T follicular helper cell (primary cell): Measurements from ENCODE around the gene IL5.
A peak's percentile ranks its signal among the peaks of the same experiment; 100 is the strongest.
"Not testable (repeated sequence)": the region's sequence is repeated elsewhere in the genome, so short reads cannot be mapped to it uniquely, and the experiment has no call there.

Source experiments
- DNase-seq: peaks from one replicate; pipeline ENCODE4 v3.0.0-alpha.2; 2020; ENCODE audit warnings: low read depth
- total RNA-seq, 2 experiments: gene quantifications; one replicate each; lab custom pipeline; 2026; lab: John Stamatoyannopoulos, UW

The IL5 gene
- 0.06 to 0.83 reads per million in 2 experiments for total RNA-seq

GRCh38 chr5:132543472-132544201 lies at the start of gene IL5:
TSS of gene IL5 (minus strand) at chr5:132543522. CDS start at chr5:132543478, 44 bp downstream.
- DNase-seq: no peak

- no peak for DNase-seq
Observed at GRCh38 chr5:132592521-132592920, 49.2 kb upstream of the IL5 start.

GRCh38 chr5:132591145-132591544 lies 47.8 kb upstream of the IL5 start:
- no peak for DNase-seq

- DNase-seq: no peak
Observed at GRCh38 chr5:132589467-132589866, 46.1 kb upstream of the IL5 start.

- DNase-seq: no peak
Observed at GRCh38 chr5:132586063-132586462, 42.7 kb upstream of the IL5 start.

GRCh38 chr5:132584560-132584959 lies 41.2 kb upstream of the IL5 start:
- DNase-seq: not testable (repeated sequence)

- no peak for DNase-seq
Observed at GRCh38 chr5:132576123-132576522, 32.8 kb upstream of the IL5 start.

GRCh38 chr5:132566657-132567056 lies 23.3 kb upstream of the IL5 start:
- DNase-seq: no peak

GRCh38 chr5:132564555-132564954 lies 21.2 kb upstream of the IL5 start:
- DNase-seq: not testable (repeated sequence)

GRCh38 chr5:132561601-132562000 lies 18.3 kb upstream of the IL5 start:
- no peak for DNase-seq

GRCh38 chr5:132559383-132560060 lies 16.2 kb upstream of the IL5 start:
- DNase-seq: no peak

- no peak for DNase-seq
Observed at GRCh38 chr5:132557478-132558172, 14.3 kb upstream of the IL5 start.

GRCh38 chr5:132556763-132557477 lies 13.6 kb upstream of the IL5 start, which contains the start of gene RAD50:
TSS of gene RAD50 (plus strand) at chr5:132556977. CDS start at chr5:132557325, 348 bp downstream.
- DNase-seq: peak; percentile 83

- no peak for DNase-seq
Observed at GRCh38 chr5:132556153-132556762, 12.9 kb upstream of the IL5 start.

GRCh38 chr5:132549576-132549975 lies 6.3 kb upstream of the IL5 start:
- DNase-seq: no peak

GRCh38 chr5:132548834-132549233 lies 5.5 kb upstream of the IL5 start:
- DNase-seq: not testable (repeated sequence)

- no peak for DNase-seq
Observed at GRCh38 chr5:132547269-132547668, 3.9 kb upstream of the IL5 start.

- DNase-seq: no peak
Observed at GRCh38 chr5:132546108-132546507, 2.8 kb upstream of the IL5 start.

GRCh38 chr5:132540764-132541163 lies 2.6 kb downstream of the IL5 start:
- no peak for DNase-seq

- no peak for DNase-seq
Observed at GRCh38 chr5:132540149-132540548, 3.2 kb downstream of the IL5 start.

GRCh38 chr5:132539716-132540115 lies 3.6 kb downstream of the IL5 start:
- no peak for DNase-seq

GRCh38 chr5:132530946-132531345 lies 12.4 kb downstream of the IL5 start:
- no peak for DNase-seq
